22Rv1 (cell line): Measurements from ENCODE around the gene LDLRAD4.

ENCODE experiments used
- H3K27ac ChIP-seq: fragments of 450-650 bp; 2 replicates; pipeline ENCODE4 v1.5.1; 2017
- CTCF ChIP-seq: fragments of 450-650 bp; IDR thresholded peaks from 2 replicates; pipeline ENCODE4 v1.5.1; 2017; ENCODE audit warnings: mild to moderate bottlenecking
- ZFX ChIP-seq: fragments of 450-650 bp; IDR thresholded peaks from 2 replicates; pipeline ENCODE4 v1.6.1; 2017; ENCODE audit warnings: antibody characterized with exemption, borderline replicate concordance

Gene LDLRAD4

GRCh38 chr18:13405305-13406038 is 186.9 kb downstream of the LDLRAD4 start:
- TF ChIP-seq CTCF, result no peak
- no peak for TF ChIP-seq ZFX
- no peak overlapping the region for H3K27ac ChIP-seq

GRCh38 chr18:13406049-13406615 is 187.6 kb downstream of the LDLRAD4 start:
- no peak overlapping the region for H3K27ac ChIP-seq

GRCh38 chr18:13406736-13407135 is 188.2 kb downstream of the LDLRAD4 start:
- no peak overlapping the region for H3K27ac ChIP-seq
- no peak for TF ChIP-seq CTCF
- TF ChIP-seq ZFX, result no peak

More at GRCh38 chr18:13406049-13406615, 187.6 kb downstream of the LDLRAD4 start:
- no peak for TF ChIP-seq ZFX
- no peak for TF ChIP-seq CTCF

- TF ChIP-seq ZFX, result no peak
- TF ChIP-seq CTCF, result no peak
- H3K27ac ChIP-seq, result no peak overlapping the region
Measured at GRCh38 chr18:13407484-13407883, 188.9 kb downstream of the LDLRAD4 start.

- H3K27ac ChIP-seq, result no peak overlapping the region
- TF ChIP-seq CTCF, result no peak
- TF ChIP-seq ZFX, result no peak
Measured at GRCh38 chr18:13409026-13409425, 190.5 kb downstream of the LDLRAD4 start.

- H3K27ac ChIP-seq, result no peak overlapping the region
- TF ChIP-seq CTCF, result no peak
- TF ChIP-seq ZFX, result no peak
Measured at GRCh38 chr18:13409997-13410396, 191.4 kb downstream of the LDLRAD4 start.

- H3K27ac ChIP-seq, result no peak overlapping the region
- TF ChIP-seq ZFX (no peak), CTCF (no peak)
Measured at GRCh38 chr18:13410471-13410870, 191.9 kb downstream of the LDLRAD4 start.
